Measurements from ENCODE around the gene PIK3R5. TPM values are rescaled to one million over a fixed set of nuclear protein-coding genes. Genes with fewer than 3 reads are reported as not detected.
"Not testable (repeated sequence)": the region's sequence is repeated elsewhere in the genome, so short reads cannot be mapped to it uniquely, and the experiment has no call there.

The PIK3R5 gene
- total RNA-seq, 1 donor from 2014 or later = 2.5 TPM

GRCh38 chr17:8988263-8988935 lies 22.9 kb upstream of the PIK3R5 start:
- DNase-seq; intact Hi-C loops (cut with micrococcal nuclease); ATAC-seq: not testable (repeated sequence)

DNA sequence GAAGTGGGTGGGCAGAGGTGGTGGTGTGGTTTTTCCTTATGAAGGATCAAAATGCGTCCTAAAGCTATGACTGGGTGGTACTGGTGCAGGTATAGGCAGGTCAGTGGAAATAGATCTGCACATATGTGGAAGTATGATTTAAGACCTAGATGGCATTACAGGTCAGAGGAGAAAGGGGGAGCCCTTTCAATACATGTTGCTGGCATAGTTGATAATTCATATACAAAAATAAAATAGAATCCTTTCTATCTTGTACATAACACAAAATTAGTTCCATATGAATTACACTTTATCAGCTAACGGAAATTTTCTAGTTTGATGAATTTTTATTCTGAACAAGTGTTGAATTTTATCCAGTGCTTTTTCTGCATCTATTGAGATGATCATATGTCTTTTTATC lies 20.8 kb upstream of the PIK3R5 start:
- intact Hi-C loops (cut with micrococcal nuclease) = no loop called here
- no peak for ATAC-seq
- no peak for DNase-seq

- DNase-seq (no peak), ATAC-seq (no peak)
- intact Hi-C loops (cut with micrococcal nuclease) = no loop called here
Measured at GRCh38 chr17:8985054-8985701, 19.7 kb upstream of the PIK3R5 start.

DNA sequence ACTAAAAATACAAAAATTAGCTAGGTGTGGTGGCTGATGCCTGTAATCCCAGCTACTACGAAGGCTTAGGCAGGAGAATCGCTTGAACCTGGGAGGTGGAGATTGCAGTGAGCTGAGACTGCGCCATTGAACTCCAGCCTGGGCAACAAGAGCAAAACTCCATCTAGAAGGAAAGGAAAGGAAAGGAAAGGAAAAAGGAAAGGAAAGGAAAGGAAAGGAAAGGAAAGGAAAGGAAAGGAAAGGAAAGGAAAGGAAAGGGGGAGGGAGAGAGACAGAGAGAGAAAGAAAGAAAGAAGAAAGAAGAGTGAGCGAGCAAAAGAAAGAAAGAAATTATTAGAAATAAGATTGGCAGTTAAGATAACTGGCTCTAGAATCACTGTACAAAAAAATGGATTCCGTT lies 18.7 kb upstream of the PIK3R5 start:
- DNase-seq; intact Hi-C loops (cut with micrococcal nuclease); ATAC-seq: not testable (repeated sequence)

DNA sequence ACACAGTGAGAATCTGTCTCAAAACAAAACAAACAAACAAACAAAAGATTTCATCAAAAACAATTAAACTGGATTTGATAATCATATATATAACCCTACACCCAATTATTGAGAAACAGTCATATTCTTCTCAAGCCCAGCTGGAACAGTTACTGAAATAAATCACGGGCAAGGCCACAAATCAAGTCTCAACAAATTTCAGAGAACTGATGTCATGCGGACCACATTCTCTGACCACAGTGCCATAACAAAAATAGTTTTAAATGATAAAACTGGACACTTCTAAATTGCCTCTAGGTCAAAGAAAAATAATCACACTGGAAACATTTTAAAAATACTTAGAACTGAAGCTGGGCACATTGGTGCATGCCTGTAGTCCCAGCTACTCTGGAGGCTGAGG lies 15.9 kb upstream of the PIK3R5 start:
- no peak for DNase-seq
- intact Hi-C loops (cut with micrococcal nuclease) = no loop called here
- ATAC-seq = no peak

DNA sequence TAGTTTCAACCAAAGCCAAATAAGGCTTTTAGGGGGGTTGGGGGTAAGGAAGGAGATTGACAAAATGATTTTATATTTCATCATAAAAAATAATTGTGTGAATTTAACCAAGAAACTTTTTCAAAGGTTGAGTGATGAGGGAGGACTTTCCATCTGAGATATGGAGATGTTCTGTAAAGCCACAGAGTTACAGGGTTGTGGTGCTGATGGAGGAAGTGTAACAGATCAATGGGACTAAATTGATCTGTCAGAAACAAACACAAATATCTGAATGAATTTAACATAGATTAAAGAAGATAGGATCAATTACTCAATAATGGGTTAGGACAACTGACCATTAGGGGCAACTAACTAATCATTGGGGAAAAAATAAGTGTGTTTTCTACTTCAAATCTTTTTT lies 14.2 kb upstream of the PIK3R5 start:
- DNase-seq (no peak), ATAC-seq (no peak)
- intact Hi-C loops (cut with micrococcal nuclease) = no loop called here

GRCh38 chr17:8976638-8977037 lies 11.1 kb upstream of the PIK3R5 start:
- intact Hi-C loops (cut with micrococcal nuclease) = no loop called here
- ATAC-seq (no peak), DNase-seq (no peak)

DNA sequence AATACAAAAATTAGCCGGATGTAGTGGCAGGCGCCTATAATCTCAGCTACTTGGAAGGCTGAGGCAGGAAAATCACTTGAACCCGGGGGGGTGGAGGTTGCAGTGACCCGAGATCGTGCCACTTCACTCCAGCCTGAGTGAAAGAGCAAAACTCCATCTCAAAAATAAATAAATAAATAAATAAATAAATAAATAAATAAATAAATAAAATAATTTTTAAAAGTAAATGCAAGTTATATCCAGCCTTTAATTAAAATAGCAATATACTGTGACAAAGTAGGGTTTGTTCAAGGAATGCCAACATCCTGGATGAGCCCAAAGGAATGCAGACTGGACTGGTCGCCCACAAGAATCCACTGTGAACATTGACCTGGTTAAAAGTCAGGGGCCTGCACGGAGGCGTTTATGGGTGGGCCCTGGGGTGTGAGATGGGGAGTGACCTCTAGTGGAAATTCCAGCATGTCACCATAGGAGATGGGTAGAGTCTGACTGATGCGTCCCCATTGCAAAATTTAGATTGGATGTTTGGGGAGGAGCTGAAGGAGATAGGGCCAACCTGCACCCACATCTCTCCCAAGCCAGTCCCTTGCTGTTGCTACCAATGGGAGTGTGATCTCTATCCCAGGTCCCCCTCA lies 9.7 kb upstream of the PIK3R5 start:
- DNase-seq = no peak
- ATAC-seq = no peak
- intact Hi-C loops (cut with micrococcal nuclease) = no loop called here

DNA sequence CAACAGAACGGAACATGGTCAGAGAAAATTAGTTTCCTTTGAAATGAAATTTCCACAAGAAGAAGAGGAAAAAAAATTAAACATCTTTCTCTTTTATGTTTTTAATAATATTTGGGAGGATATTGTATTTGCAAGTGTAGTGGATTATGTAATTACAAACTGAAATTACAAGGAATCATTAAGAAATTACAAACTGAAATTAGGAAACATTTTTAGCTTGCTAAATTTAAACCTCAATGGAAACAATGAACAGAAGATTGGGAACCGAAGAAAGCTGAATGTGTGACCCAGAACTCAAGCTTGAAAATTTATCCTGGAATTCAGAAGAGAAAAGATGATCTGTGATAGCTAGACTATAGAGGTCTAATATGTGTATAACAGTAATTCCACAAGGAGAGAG lies 4.4 kb upstream of the PIK3R5 start:
- intact Hi-C loops (cut with micrococcal nuclease) = no loop called here
- no peak for ATAC-seq
- no peak for DNase-seq

- ATAC-seq (no peak), DNase-seq (no peak)
- intact Hi-C loops (cut with micrococcal nuclease) = no loop called here
Measured at GRCh38 chr17:8968503-8968902, 3.0 kb upstream of the PIK3R5 start.

DNA sequence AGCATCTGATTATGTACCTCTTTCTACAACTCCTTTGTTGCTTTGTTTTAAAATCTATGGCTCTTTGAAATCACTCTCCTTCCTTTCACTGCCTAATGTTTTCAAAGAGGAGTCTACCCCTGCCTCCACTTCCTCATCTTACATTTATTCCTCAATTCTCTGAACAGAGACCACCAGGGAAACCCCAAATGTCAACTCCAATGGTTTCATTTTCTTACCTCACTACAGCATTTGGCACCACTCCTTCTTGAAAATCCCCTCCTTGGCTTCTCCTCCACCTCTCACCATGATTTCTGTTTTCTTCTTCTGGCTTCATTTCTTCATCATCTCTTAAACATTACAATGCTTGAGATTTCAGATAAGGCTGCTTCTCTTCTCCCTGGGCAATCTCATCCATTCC lies 2.4 kb upstream of the PIK3R5 start:
- DNase-seq (no peak), ATAC-seq (no peak)
- intact Hi-C loops (cut with micrococcal nuclease) = no loop called here

DNA sequence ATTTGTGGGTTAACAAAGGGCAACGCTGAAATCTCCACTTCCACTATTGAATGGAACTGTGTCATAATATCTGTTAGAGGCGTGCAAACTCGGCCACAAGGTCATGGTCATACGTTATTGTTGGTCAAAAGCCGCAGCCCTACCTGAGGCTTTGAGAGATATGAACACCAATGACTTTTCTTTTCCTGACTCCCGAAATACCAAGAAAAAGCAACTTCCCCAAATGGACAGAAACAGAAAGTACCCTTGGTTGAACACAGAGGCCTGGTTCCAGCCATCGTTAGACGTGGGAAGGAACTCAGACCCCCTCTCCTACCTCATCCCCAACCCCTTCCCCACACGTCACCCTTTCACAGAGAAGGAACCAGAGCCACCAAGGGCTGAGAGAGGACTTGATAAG lies 1.4 kb upstream of the PIK3R5 start:
- DNase-seq (no peak), ATAC-seq (peak; percentile 42)
- intact Hi-C loops (cut with micrococcal nuclease) = no loop called here

GRCh38 chr17:8964801-8965393 lies 610 bp downstream of the PIK3R5 start:
- DNase-seq (peak; percentile 45), ATAC-seq (peak; percentile 46)
- intact Hi-C loops (cut with micrococcal nuclease) = no loop called here

DNA sequence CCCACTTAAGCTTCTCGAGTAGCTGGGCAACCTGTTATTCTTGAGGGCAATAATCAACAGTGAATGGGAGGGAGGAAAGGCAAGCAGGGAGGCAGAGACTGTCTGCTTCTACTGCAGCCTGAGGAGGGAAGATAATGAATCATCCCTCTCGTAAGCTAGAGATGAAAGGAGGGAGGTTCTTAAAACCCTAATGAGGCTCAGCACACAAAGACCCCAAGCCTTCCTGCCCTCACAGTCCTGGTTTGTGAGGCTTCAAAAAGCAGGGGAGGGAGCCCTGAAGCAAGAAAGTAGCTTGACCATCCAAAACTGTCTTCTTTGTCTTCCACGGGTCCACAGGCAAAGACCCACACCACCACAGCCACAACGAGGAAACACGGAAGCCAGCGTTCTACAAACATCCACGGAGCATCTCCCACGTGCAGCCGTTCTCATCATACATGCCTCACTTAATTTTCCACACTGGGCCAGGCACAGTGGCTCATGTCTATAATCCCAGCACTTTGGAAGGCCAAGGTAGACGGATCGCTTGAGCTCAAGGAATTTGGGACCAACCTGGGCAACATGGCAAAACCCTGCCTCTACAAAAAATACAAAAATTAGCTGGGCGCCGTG lies 1.8 kb downstream of the PIK3R5 start:
- no peak for ATAC-seq
- DNase-seq = no peak
- intact Hi-C loops (cut with micrococcal nuclease) = no loop called here

- ATAC-seq = no peak
- no peak for DNase-seq
- intact Hi-C loops (cut with micrococcal nuclease) = no loop called here
Measured at GRCh38 chr17:8963014-8963413, 2.5 kb downstream of the PIK3R5 start.

GRCh38 chr17:8961829-8962228 lies 3.7 kb downstream of the PIK3R5 start:
- ATAC-seq (no peak), DNase-seq (no peak)
- intact Hi-C loops (cut with micrococcal nuclease) = no loop called here

DNA sequence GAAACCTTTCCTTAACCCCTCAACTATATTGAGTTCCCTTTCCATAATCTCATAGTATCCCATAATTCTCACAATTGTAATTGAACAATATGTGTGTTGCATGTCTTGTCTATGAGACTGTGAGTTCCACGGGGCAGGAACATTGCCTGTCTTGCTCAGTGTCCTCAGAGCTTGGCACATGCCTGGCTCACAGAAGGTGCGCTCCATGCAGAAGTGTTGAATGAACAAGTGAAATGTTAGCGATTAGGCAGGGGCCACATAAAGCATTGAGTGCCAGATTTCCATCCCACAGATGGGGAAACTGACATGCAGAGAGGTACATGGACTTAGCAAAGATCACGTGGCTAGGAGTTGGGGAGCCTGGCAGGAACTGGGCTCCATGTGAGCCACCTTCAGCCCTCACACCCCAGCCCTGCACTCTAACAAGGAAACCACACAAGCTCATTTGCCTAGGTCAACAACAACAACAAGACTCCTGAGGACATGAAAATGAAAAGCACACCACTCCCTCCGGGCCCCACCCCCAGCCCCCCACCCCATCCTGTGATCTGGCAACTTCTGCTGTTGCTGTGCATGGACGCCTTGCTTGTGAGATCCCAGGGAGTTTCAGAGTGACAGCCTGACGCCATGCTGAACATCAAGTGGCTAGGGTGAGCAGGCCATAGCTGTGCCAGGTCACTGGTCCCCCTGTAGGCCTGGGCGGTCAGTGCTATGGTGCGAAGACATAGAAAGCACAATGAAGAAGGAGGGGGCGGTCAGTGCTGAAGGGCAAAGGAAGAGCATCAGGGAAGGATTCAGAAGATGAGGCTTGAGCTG lies 5.0 kb downstream of the PIK3R5 start:
- ATAC-seq (no peak), DNase-seq (no peak)
- intact Hi-C loops (cut with micrococcal nuclease) = no loop called here

DNA sequence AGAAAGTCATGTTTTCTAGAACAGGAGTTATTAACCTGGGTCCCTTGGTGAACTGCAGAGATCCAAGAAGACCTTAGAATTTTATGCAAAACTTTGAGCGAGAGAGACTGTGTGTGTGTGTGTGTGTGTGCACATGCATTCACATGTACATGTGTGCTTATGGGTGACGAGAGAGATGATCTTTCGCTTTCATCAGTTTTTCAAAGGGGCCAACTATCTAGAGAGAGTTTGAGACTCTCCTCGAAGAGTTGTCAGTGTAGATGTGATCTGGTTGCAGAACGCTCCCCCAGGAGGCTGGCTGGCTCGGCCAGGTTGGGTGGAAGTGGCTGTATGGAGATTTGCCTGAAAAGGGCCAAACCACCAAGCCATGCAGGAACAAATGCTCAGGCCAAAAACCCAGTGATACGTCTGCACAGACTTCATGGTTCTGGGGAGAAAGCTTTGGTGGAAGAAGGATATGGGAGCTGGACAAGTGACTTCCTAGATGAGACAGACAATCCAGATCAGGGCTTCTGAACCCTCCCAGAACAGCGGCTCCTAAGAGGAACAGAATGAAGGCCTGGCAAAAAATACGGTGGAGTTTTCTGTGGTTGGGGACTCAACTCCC lies 6.1 kb downstream of the PIK3R5 start:
- DNase-seq (no peak), ATAC-seq (no peak)
- intact Hi-C loops (cut with micrococcal nuclease) = no loop called here

DNA sequence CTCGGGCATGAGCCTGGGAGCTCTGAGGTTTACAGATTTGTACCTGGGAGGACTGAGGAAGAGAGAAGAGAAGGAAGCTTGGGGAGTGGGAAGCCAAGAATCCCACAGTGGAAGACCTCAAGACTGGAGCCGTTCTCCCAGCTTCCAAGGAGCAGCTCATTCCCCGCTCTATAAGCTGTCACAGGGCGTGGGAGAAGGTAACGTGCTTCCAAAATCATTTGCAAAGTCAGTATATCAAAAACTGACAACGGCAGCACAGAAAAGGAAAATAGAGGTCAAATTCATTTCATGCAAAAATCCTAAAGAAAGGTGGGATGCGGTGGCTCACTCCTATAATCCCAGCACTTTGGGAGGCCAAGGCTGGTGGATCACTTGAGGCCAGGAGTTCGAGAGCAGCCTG lies 7.8 kb downstream of the PIK3R5 start:
- intact Hi-C loops (cut with micrococcal nuclease) = no loop called here
- no peak for DNase-seq
- ATAC-seq = no peak
